ENCODE results near the gene ECI1. TPM values are rescaled to one million over a fixed set of nuclear protein-coding genes. Genes with fewer than 3 reads are reported as not detected.

Gene ECI1
- total RNA-seq, 1 experiment from 2014 or later, result 95.4 TPM

GRCh38 chr16:2228161-2228824 lies 23.1 kb downstream of the ECI1 start:
- H3T11ph ChIP-seq (ENCODE audit: low read length), result no peak overlapping the region
- H4K20me1 ChIP-seq (ENCODE audit: control insufficient read depth, insufficient read depth, insufficient read length), result no peaks in the 10 kb centered on the region
- H2BK120ac ChIP-seq (ENCODE audit: low read depth, low read length, poor library complexity, severe bottlenecking), result no peak overlapping the region
- Mint-ChIP-seq H3K36me3 (ENCODE audit: insufficient read depth in 1 of 3, low read depth in 3 of 3) (peaks cover 0 to 22% (median 14%) of the 10 kb centered on the region in 3 experiments; a peak in 6 of 7 replicates), H3K4me3 (no peak overlapping the region; a peak in 1 of 5 replicates), H3K9me3 (no peaks in the 10 kb centered on the region), H3K27ac (peak overlapping the region in 1 of 3 experiments; percentile 90; a peak in 1 of 7 replicates), H3K27me3 (ENCODE audit: low read depth) (no peaks in the 10 kb centered on the region), H3K4me1 (peaks cover 3% of the 10 kb centered on the region in 2 experiments; a peak in 1 of 4 replicates)
- WGBS (ENCODE audit: extremely low coverage, insufficient read length, low lambda C conversion rate), result no CpG with 5 or more reads among the region's 25 CpGs
- no peak overlapping the region for H2BK15ac ChIP-seq (ENCODE audit: low read depth, low read length)
- H2BK5ac ChIP-seq (ENCODE audit: insufficient read length, low read length), result no peak overlapping the region
- no peak for TF ChIP-seq CTCF (conservative IDR thresholded peaks at IDR 0.05)
- H3K79me1 ChIP-seq (ENCODE audit: insufficient read depth, low read depth, low read length, poor library complexity, severe bottlenecking), result no peaks in the 10 kb centered on the region
- no peak overlapping the region for H3K4me2 ChIP-seq (ENCODE audit: insufficient read depth, insufficient read length, low read length)
- H2BK12ac ChIP-seq (ENCODE audit: insufficient read length, low read depth, low read length), result no peak overlapping the region
- H3K27me3 ChIP-seq (ENCODE audit: insufficient read depth, low read length), result no peaks in the 10 kb centered on the region
- H2AFZ ChIP-seq (ENCODE audit: low read length), result no peak overlapping the region
- H3K14ac ChIP-seq (ENCODE audit: insufficient read depth, low read length), result no peak overlapping the region; the same call in 1 of the 2 replicates
- no peak overlapping the region for H3K23ac ChIP-seq (ENCODE audit: insufficient read length, low read depth, low read length)
- H2AK5ac ChIP-seq (ENCODE audit: insufficient read length, low read length), result no peak overlapping the region
- no peak overlapping the region for H4K91ac ChIP-seq (ENCODE audit: insufficient read length, low read depth, low read length)
- no peak overlapping the region for H4K5ac ChIP-seq (ENCODE audit: insufficient read length, low read depth, low read length)
- H3K79me2 ChIP-seq (ENCODE audit: insufficient read depth, low read length), result peaks cover 5% of the 10 kb centered on the region; the same call in 1 of the 2 replicates
- no peak overlapping the region for H2BK20ac ChIP-seq (ENCODE audit: low read depth, low read length, poor library complexity, severe bottlenecking)
- no peak overlapping the region for H3K27ac ChIP-seq (ENCODE audit: insufficient read length, low read depth, low read length)
- no peak for DNase-seq
- no peak overlapping the region for H3K9ac ChIP-seq (ENCODE audit: extremely low read depth, insufficient read length, low read length)
- H3K4me1 ChIP-seq (ENCODE audit: insufficient read depth, low read length), result no peaks in the 10 kb centered on the region
- no peak overlapping the region for H4K8ac ChIP-seq (replicated peaks; ENCODE audit: insufficient read length, low read depth, low read length)
- H3K9me3 ChIP-seq (ENCODE audit: control insufficient read depth, low read depth, low read length), result no peaks in the 10 kb centered on the region
- no peak overlapping the region for H3K4ac ChIP-seq (ENCODE audit: low read depth, low read length)
- no peak overlapping the region for H3K18ac ChIP-seq (ENCODE audit: insufficient read length, low read depth, low read length)
- H3K23me2 ChIP-seq (ENCODE audit: insufficient read length, low read depth, low read length, poor library complexity, severe bottlenecking), result no peaks in the 10 kb centered on the region
- no peak overlapping the region for H3K56ac ChIP-seq (ENCODE audit: insufficient read length, low read depth, low read length)
